Right renal pelvis (tissue), 4 donors: Measurements from ENCODE around the gene MB21D2. TPM values are rescaled to one million over a fixed set of nuclear protein-coding genes. Genes with fewer than 3 reads are reported as not detected.
"Not testable (repeated sequence)": the region's sequence is repeated elsewhere in the genome, so short reads cannot be mapped to it uniquely, and the experiment has no call there.

Source experiments
- DNase-seq, 4 donors: peaks; one replicate each; pipeline ENCODE4 v3.0.0-alpha.2; 2013; ENCODE audit warnings: low read depth in 4 of 4, low spot score in 3 of 4, missing footprints in 1 of 4
- polyA plus RNA-seq, 4 donors: library from polyadenylated mRNA; unstranded; fragments of 120-200 nt; gene quantifications; one replicate each; pipeline ENCODE4 v1.2.1, GENCODE V29; 2013; ENCODE audit not compliant: insufficient read length in 4 of 4

MB21D2 gene
- polyA plus RNA-seq, 4 donors: 14.9 to 18.4 (median 17.8) TPM

DNA sequence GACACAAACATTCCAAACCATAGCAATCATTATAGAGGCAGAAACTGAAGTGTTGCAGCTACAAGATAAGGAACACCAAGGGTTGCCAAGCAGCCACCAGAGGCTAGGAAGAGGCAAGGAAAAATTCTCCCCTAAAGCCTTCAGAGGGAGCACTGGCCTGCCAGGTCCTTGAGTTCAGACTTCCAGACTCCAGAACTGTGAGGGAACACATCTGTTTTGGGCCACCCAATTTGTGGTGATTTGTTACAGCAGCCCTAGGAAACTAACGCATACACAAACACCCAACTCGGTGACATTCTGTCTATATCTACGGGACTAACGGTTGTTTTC lies 54.6 kb downstream of the MB21D2 start:
- no peak for DNase-seq

DNA sequence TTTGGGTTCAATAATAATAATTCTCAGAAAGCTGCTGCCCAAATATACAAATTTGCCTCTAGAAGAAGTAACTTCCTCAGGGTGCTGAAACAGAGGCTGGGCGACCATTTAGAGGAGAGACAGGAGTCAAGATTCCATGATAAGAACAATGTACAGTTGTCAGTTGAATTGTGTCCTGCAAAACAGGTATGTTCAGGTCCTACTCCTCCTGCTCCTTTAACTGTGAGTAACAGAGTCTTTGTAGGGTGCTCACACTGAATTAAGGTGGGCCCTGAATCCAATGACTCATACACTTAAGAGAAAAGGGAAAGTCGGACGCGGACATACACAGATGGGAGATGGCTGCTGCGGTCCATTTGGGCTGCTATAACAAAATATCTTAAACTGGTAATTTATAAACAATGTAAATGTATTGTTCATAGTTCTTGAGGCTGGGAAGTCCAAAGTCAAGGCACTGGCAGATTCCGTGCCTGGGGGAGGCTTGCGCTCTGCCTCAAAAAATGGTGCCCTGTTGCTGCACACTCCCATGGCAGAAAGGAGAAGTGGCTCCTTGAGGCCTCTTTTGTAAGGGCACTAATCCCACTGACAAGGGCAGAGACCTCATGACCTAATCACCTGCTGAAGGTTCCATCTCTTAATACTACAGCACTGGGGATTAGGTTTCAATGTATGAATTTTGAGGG lies 55.1 kb downstream of the MB21D2 start:
- no peak for DNase-seq

DNA sequence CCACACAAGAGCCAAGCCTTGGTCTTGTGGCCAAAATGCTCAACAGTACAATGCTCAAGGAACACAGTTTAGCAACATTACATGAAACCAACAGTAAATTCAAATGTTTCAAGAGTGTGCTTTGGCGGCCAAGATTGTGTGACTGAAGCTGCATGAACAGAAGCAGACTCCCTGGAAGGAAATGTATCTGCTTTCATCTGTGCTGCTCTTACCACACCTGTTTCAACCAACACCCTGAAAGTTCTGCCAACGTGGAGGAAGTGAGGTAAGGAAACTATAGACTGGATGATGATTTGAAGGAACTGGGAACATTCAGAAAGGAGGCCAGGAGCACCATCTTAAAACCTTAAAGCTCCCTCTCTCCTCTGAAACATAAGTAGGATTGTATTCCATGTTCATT lies 55.7 kb downstream of the MB21D2 start:
- no peak for DNase-seq

DNA sequence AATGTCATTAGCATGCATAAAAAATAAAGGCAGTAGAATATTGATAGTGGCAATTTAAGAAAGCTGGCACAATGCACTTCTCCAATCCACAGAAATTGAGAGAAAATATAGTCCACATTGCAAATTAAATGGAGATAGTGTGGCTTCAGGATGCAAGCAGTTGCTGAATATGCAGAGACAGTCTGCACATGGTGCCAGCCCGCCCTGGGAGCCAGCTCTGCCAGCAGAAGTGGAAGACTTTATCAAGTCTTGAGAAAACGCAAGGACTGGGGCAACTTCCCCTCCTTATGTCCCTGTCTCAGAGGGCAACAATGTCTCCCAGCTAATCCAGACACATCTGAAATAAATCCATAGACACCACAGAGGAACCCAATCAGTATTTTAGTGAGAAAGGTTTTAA lies 57.2 kb downstream of the MB21D2 start:
- DNase-seq: no peak

GRCh38 chr3:192858849-192859585 lies 58.6 kb downstream of the MB21D2 start:
- no peak for DNase-seq

DNA sequence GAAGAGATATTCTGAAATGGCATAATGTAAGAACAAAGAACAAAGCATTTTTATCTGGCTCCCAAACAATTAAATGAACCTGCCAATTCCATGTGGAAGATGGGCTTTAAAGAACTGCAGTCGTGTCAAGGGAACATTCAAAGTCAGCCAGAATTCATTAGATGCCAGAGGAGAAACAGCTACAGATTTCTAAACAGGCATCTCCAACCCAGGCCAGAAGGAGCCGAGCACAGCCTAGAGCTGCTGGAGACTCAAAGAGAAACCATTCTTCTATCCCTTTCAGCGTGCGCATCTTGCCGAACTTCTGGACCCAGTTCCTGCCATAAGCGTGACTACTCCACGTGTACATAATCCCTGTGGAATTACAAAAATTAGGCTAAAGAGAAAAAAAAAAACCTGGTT lies 60.4 kb downstream of the MB21D2 start:
- DNase-seq: no peak

GRCh38 chr3:192855434-192855833 lies 62.2 kb downstream of the MB21D2 start:
- DNase-seq: no peak

DNA sequence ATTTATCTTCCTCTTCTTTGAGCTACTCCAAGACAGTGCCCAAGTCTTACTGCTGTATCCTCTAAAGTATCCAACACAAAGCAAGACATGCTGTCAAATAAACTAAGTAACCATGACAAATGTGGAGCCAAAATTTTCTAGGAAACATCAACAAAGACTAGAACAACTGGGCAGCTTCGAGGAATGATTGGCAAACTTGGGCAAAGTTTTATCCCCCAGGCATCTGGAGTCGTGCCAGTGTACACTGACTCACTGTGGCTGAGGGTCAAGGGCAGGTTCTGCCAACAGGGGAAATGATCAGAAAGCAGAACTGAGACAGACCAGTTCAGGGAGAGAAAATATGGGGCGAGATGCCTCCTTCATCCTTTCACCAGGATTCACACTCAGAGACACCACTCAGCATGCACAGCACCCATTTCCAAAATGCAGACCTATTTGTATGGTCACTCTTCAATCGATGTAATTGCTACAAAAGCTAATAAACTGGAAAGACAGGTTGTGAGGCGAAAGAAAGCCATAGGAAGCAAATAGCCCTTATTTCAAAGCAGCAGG lies 65.8 kb downstream of the MB21D2 start:
- DNase-seq: no peak

- no peak for DNase-seq
Observed at GRCh38 chr3:192850451-192850981, 67.1 kb downstream of the MB21D2 start.

DNA sequence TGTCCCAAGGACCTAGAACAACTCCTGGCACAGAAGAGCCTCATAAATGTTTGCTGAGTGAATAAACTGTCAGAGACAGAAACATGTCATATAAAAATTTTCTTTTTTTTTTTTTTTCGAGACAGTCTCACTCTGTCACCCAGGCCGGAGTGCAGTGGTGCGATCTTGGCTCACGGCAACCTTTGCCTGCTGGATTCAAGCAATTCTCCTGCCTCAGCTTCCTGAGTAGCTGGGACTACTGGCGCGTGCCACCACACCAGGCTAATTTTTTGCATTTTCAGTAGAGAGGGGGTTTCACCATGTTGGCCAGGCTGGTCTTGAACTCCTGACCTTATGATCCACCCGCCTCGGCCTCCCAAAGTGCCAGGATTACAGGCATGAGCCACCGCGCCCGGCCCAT lies 67.8 kb downstream of the MB21D2 start:
- DNase-seq: not testable (repeated sequence)

- DNase-seq: no peak
Observed at GRCh38 chr3:192848371-192849233, 69.1 kb downstream of the MB21D2 start.

DNA sequence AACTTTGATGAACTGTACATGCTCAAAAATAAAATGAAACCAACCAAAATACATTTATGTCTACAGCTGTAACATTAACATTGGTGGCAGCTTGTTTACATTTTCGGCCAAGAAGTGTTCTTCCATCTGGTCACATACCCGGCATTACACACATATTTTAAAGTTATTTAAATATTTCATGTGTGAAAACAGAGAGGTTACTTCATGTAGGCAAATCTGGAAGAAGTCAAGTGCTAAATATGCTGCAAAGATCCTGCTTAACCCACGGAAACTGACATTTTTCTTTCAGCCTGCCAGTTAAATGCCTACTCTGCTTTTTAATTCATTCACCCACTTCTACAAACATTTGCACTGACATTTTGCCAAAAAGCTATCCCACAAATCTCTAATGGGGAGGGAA lies 69.7 kb downstream of the MB21D2 start:
- DNase-seq: no peak

- no peak for DNase-seq
Observed at GRCh38 chr3:192845526-192845855, 72.2 kb downstream of the MB21D2 start.

DNA sequence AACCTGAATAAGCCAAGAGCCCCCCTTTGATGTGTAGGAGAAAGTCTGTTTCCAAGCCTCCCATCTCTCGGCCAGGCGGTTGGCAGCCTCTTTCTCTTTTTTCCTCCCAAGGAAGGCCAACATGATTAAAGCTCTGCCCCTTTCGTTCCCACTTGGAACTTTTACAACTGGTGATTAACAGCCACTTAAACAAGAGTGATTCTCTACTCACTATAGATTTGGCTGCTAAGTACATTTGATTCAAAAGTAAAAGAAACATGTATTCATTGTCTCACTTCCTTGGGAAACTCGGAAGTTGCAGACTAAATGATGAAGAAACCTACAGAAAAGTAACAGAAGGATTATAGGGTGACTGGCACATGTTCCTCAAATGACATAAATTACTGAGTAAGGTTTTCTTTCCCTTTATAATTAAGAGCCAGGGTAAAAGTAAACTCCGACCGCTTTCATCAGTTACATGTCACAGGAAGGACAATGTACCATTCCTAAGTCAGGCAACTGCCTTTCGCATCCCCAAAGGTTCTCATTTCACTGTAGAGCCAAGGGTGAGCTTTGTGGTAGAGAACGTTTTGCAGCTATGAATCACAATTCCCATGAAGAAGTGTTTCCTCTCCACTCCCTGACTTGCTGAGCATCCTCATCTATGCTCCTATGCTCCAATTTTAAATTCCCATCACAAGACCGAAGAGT lies 72.7 kb downstream of the MB21D2 start:
- no peak for DNase-seq

- no peak for DNase-seq
Observed at GRCh38 chr3:192844486-192844765, 73.2 kb downstream of the MB21D2 start.

GRCh38 chr3:192843723-192844485 lies 73.8 kb downstream of the MB21D2 start:
- no peak for DNase-seq

DNA sequence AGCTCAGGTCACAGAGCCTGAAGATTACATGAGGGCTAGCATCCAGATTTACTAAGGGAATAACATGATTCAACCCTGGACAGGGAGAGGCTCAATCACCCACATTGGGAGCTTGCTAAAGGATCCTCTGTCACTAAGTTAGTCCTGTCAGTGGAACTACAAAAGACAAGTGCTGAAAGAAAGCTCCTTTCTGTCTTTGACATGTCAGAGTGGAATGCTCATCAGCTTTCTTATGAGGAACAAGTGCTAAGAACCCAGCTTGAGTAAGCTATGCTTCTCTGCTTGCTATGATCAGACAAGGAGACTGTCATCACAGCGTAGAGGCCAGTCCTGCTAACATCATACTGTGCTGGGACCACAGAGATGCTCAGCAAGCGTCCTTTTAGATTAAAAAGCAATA lies 74.5 kb downstream of the MB21D2 start:
- DNase-seq: no peak

GRCh38 chr3:192842711-192843110 lies 74.9 kb downstream of the MB21D2 start:
- no peak for DNase-seq

GRCh38 chr3:192842138-192842537 lies 75.5 kb downstream of the MB21D2 start:
- DNase-seq: no peak

DNA sequence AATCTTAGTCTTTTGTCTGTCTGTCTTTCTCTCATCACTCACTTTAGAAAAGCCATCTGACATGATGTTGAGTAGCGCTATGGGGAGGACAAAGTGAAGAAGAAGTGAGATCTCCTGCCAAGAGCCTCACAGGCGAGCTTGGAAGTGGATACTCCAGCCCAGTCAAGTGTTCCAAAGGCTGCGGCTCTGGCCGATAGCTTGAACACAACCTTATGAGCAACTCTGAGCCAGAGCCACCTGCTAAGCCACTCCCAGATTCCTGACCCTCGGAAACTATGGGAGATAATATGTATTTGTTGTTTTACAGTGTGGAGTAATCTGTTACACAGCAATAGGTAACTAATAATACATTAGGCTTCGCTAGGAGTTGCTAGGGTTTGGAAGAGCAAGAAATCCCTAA lies 76.2 kb downstream of the MB21D2 start:
- no peak for DNase-seq
